Panc1 (cell line): ENCODE results near the gene LRMDA. TPM values are rescaled to one million over a fixed set of nuclear protein-coding genes. Genes with fewer than 3 reads are reported as not detected.

Experiments used
- ATAC-seq: fragments of 200-7000 bp; cut with Tn5 transposase; 2 replicates; pipeline ENCODE4 v1.9.1; 2020; ENCODE audit warnings: mild to moderate bottlenecking, moderate library complexity
- BruUV-seq: library from RNA; stranded (reverse); fragments of 400-500 nt; replicated peaks from 2 replicates; lab custom pipeline; 2021; lab: Mats Ljungman, UMichigan
- CTCF ChIA-PET: fragments of 300-600 bp; sonication (Branson Sonifier 250); formaldehyde crosslinking; loops from one replicate; lab custom pipeline; 2022; ENCODE audit warnings: antibody characterized with exemption; lab: Charles Lee
- POLR2A ChIA-PET: fragments of 300-600 bp; sonication (Branson Sonifier 250); formaldehyde crosslinking; loops from one replicate; lab custom pipeline; 2022; ENCODE audit warnings: antibody characterized with exemption; lab: Charles Lee
- DNase-seq: peaks from one replicate; pipeline ENCODE4 v3.0.0-alpha.2; 2010; ENCODE audit warnings: low read depth, low spot score
- H3K27ac ChIP-seq: 2 replicates; pipeline ENCODE4 v1.5.1; 2011; ENCODE audit warnings: mild to moderate bottlenecking, low read length, inconsistent platforms
- H3K27me3 ChIP-seq: fragments of 200-500 bp; sonication (Bioruptor generic); 2 replicates; pipeline ENCODE4 v1.6.0; 2014; ENCODE audit warnings: low read length, inconsistent platforms; ENCODE audit not compliant: control insufficient read depth, insufficient read depth
- H3K36me3 ChIP-seq: fragments of 200-500 bp; sonication (Bioruptor generic); 2 replicates; pipeline ENCODE4 v1.5.1; 2014; ENCODE audit warnings: inconsistent platforms, mild to moderate bottlenecking, low read length, moderate library complexity; ENCODE audit not compliant: control insufficient read depth, insufficient read depth
- H3K4me1 ChIP-seq: 2 replicates; pipeline ENCODE4 v1.5.1; 2011; ENCODE audit warnings: inconsistent platforms, mild to moderate bottlenecking, low read length, moderate library complexity; ENCODE audit not compliant: control insufficient read depth, insufficient read depth
- H3K4me3 ChIP-seq, 2 experiments: 2 replicates each; pipeline ENCODE4 v1.5.1; 2011 to 2012; ENCODE audit warnings: low read depth in 2 of 2, low read length in 2 of 2, mild to moderate bottlenecking in 2 of 2, inconsistent platforms in 1 of 2, moderate library complexity in 1 of 2
- H3K9me3 ChIP-seq: fragments of 200-500 bp; sonication (Bioruptor generic); 2 replicates; pipeline ENCODE4 v1.5.1; 2014; ENCODE audit warnings: low read depth, mild to moderate bottlenecking, inconsistent platforms, low read length, moderate library complexity; ENCODE audit not compliant: control insufficient read depth, insufficient read depth
- CTCF ChIP-seq: fragments of 450-650 bp; IDR thresholded peaks from 2 replicates; pipeline ENCODE4 v1.5.1; 2017; ENCODE audit warnings: mild to moderate bottlenecking
- POLR2AphosphoS5 ChIP-seq: IDR thresholded peaks from 2 replicates; pipeline ENCODE4 v1.6.1; 2012; ENCODE audit warnings: mild to moderate bottlenecking, low read depth, low read length, moderate library complexity
- REST ChIP-seq, 2 experiments: IDR thresholded peaks; 2 replicates each; pipeline ENCODE4 v1.6.1; 2011 to 2012; ENCODE audit warnings: low read depth in 2 of 2, control low read depth in 1 of 2, low read length in 1 of 2, mild to moderate bottlenecking in 1 of 2, moderate library complexity in 1 of 2; ENCODE audit not compliant: insufficient read depth in 1 of 2
- SIN3A ChIP-seq: IDR thresholded peaks from 2 replicates; pipeline ENCODE4 v1.6.1; 2012; ENCODE audit warnings: low read depth, mild to moderate bottlenecking, low read length, moderate library complexity, borderline replicate concordance; ENCODE audit not compliant: insufficient read depth
- TCF7L2 ChIP-seq: IDR thresholded peaks from 2 replicates; pipeline ENCODE4 v1.6.1; 2011; ENCODE audit warnings: mild to moderate bottlenecking, low read depth, low read length, inconsistent platforms
- in situ Hi-C: cut with HindIII; loops from 2 replicates; pipeline ENCODE4 v1.10.0; 2016; ENCODE audit warnings: low sequenced_read_pairs, low pct_unique_long_range_greater_than_20kb
- intact Hi-C: fragments of 100-400 bp; cut with micrococcal nuclease; formaldehyde crosslinking; loops from one replicate; pipeline ENCODE4 v1.10.0; 2022; ENCODE audit not compliant: unreplicated experiment
- total RNA-seq: library from RNA; stranded (reverse); gene quantifications from one replicate; pipeline ENCODE4 v1.2.1, GENCODE V29; 2021; ENCODE audit not compliant: unreplicated experiment

The LRMDA gene
- total RNA-seq, 1 experiment from 2014 or later, result 1.2 TPM

GRCh38 chr10:75434291-75434690, 2.9 kb downstream of the LRMDA start:
- Histone ChIP-seq H3K36me3 (no peaks in the 10 kb centered on the region), H3K4me3 (no peak overlapping the region), H3K27ac (no peak overlapping the region), H3K9me3 (no peaks in the 10 kb centered on the region), H3K4me1 (no peaks in the 10 kb centered on the region), H3K27me3 (peaks cover 20% of the 10 kb centered on the region)
- no TSS peak for BruUV-seq
- no peak for TF ChIP-seq POLR2AphosphoS5
- ChIA-PET POLR2A (no interaction called here), CTCF (no interaction called here)
- in situ Hi-C loops, result no loop called here
- DNase-seq (no peak), ATAC-seq (no peak)
- intact Hi-C loops, result no loop called here

GRCh38 chr10:75435291-75435690, 3.9 kb downstream of the LRMDA start:
- POLR2A ChIA-PET, result no interaction called here
- Histone ChIP-seq H3K27ac (no peak overlapping the region), H3K27me3 (peaks cover 20% of the 10 kb centered on the region), H3K9me3 (no peaks in the 10 kb centered on the region), H3K36me3 (no peaks in the 10 kb centered on the region), H3K4me1 (no peaks in the 10 kb centered on the region), H3K4me3 (no peak overlapping the region)
- no peak for TF ChIP-seq SIN3A
- TF ChIP-seq CTCF, result no peak
- no peak for TF ChIP-seq POLR2AphosphoS5
- no peak for TF ChIP-seq TCF7L2
- no peak for TF ChIP-seq REST (IDR thresholded peaks at IDR 0.05; ENCODE audit: insufficient read depth in 1 of 2, low read depth in 2 of 2, low read length in 1 of 2)
- no TSS peak for BruUV-seq
- CTCF ChIA-PET, result no interaction called here
- DNase-seq (no peak), ATAC-seq (no peak)
- intact Hi-C loops (no loop called here), in situ Hi-C loops (no loop called here)

GRCh38 chr10:75436896-75437295, 5.5 kb downstream of the LRMDA start:
- in situ Hi-C loops, result no loop called here
- TF ChIP-seq POLR2AphosphoS5 (no peak), CTCF (no peak), SIN3A (no peak), REST (IDR thresholded peaks at IDR 0.05; ENCODE audit: insufficient read depth in 1 of 2, low read depth in 2 of 2, low read length in 1 of 2) (no peak), TCF7L2 (no peak)
- H3K27ac ChIP-seq, result no peak overlapping the region
- ChIA-PET CTCF (no interaction called here), POLR2A (interaction anchor here (0.6 kb wide), 1 partner anchor 37 kb away, joined by 3 read pairs; no protein-coding TSS in a partner anchor)
- intact Hi-C loops, result no loop called here
- no peak for DNase-seq
- ATAC-seq, result no peak
- H3K4me1 ChIP-seq, result no peaks in the 10 kb centered on the region
- H3K4me3 ChIP-seq, result no peak overlapping the region
- no peaks in the 10 kb centered on the region for H3K9me3 ChIP-seq
- peaks cover 10% of the 10 kb centered on the region for H3K27me3 ChIP-seq
- no TSS peak for BruUV-seq
- no peaks in the 10 kb centered on the region for H3K36me3 ChIP-seq
